HG03025 (cell line): ENCODE results near the gene SMIM24.
"Not testable (repeated sequence)": the region's sequence is repeated elsewhere in the genome, so short reads cannot be mapped to it uniquely, and the experiment has no call there.

Source experiments
- ATAC-seq: cut with Tn5 transposase; IDR thresholded peaks from one replicate; pipeline ENCODE4 v1.9.1; 2021; ENCODE audit warnings: mild to moderate bottlenecking, moderate library complexity; ENCODE audit not compliant: unreplicated experiment, low FRiP score

SMIM24 gene

DNA sequence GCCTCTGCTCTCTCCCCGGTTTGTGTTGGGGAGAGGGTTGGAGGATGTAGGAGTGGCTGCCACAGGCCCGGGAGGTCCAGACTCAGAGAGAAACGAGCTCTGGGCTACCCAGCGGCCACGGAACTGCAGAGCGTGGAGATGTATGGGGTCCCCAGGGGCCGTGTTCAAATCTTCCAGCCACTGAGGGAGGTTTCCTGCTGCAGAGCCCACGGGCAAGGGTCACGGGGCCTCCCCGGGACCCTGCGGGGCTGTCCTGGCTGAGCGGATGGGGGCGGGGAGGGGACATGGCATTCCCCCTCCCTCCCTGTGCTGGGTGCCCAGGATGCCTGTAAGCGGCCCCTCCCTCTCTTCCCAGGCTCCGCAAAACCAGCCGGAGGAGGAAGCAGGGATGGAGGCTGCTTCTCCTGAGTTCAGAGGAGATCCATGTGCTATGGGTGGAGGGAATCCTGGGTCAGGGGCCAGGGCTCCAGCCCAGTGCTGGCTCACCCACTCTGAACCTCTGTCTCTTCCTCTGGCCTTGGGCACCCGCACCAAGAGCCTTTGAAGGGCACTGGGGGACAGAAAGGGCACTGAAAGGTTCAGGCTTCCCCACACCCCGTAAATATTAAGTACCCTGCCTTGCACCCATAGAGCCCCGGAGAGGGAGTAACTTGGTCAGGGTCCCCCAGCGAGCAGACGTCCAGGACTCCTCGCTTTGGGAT is 22.6 kb downstream of the SMIM24 start:
- no peak for ATAC-seq

DNA sequence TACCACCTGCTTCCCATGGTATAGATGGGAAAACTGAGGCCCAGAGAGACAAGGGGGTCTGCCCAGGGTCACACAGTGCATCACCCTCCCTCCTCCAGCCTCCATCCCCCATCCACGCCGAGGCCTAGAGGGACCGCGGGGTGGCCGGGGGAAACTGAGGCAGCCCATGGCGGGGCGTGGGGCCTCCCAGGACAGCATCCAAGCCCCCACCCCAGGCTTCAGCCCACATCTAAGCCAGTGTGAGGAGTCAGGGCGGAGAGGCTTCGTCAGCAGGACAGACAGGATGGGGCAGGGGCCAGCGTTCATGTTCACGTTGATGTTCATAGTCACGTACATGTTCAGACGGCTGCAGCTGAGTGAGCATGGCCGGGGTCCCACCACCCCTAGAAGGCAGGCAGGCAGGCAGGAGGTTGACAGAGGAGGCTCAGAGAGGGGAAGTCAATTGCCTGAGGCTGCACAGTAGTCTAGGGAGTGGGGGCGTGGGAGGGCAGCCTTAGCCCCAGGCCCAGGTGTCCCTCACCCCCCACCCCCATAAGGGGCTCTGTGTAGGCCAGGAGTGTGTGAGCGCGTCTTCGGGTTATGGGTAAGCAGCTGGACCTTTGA is 23.3 kb downstream of the SMIM24 start:
- ATAC-seq, result no peak

DNA sequence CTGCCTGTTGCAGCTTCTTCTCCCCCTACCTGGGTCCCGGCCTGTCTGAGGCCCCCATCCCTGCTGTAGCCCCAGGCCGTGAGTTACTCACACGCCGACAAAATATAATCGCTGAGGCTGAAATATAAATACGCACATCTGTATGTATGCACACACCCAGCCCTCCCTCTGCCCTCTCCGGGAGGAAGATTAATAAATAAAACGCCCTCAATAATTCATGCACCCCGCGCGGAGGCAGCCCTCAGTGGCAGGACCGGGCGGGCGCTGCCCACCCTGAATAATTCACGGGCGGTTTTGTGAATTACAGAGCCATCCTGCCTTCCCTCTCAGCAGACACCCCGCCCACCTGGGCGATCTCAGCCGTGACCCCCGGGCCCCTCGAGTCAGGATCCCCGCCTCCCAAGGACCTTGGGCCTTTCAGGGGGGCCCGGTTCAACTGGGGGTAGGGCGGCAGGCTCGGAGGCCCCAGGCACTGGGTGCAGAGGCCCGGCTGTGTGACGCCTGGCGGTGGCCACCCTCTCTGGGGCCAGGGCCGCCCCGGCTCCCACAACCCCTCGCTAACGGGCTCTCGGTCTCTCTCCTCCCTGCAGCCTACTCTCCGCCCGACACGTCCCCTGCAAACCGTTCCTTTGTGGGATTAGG is 24.2 kb downstream of the SMIM24 start:
- ATAC-seq, result no peak

DNA sequence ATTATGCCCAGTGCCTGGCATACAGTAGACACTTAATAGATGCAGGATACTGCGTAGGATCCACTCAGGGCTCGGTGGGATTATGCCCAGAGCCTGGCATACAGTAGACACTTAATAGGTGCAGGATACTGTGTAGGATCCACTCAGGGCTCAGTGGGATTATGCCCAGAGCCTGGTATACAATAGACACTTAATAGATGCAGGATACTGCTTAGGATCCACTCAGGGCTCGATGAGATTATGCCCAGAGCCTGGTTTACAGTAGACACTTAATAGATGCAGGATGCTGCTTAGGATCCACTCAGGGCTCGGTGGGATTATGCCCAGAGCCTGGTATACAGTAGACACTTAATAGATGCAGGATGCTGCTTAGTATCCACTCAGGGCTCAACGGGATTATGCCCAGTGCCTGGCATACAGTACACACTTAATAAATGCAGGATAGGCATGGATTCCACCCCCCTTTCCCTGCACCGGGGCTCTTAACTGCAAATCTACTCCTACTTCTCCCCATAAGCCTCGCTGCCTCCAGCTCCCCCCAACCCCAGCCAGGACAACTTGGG is 24.9 kb downstream of the SMIM24 start:
- no peak for ATAC-seq

DNA sequence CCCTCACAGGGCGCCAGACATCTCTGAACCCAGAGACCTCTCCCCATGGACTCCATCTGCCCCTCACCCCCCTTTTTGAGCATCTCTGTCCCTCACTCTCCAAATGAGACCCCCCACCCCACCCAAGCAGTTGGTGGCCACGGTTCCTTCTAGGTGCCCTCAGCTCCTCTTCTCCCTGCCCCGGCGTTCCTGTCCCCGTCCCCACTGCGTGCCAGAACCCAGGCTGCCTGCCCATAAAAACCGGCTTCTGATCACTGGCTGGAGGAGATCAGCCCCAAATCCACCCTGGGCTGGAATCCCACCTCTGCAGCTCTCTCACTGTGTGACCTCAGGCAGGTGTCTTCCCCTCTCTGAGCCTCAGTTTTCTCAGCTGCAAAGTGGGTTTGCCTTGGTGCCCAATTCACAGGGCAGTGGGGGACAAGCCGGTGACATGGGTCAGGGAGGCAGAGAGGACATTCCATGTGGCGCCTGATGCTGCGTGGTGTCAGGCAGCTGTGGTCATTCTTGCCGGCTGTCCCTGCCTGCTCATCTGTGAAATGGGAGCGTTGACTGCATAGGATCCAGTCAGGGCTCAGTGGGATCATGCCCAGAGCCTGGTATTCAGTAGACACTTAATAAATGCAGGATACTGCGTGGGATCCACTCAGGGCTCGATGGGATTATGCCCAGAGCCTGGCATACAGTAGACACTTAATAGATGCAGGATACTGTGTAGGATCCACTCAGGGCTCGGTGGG is 25.5 kb downstream of the SMIM24 start:
- no peak for ATAC-seq

DNA sequence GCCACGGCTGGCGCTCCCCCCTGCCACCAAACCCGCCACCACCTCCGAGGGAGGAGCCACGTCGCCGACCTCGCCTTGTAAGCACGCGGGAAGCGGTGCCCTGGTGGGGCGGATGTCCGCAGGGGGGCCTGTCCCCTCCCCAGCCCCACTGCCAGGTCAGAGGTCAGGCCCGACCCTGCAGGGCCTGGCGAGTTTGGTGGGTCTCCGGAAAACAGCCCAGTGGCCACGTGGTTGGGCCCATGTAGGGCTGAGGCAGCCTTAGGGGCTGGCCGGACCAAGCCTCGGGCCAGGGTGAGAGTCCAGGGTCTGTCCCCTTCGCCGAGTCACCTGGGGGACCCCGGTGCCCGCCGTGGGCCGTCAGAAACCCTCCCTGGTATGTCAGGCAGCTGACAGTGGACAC is 26.5 kb downstream of the SMIM24 start:
- no peak for ATAC-seq

DNA sequence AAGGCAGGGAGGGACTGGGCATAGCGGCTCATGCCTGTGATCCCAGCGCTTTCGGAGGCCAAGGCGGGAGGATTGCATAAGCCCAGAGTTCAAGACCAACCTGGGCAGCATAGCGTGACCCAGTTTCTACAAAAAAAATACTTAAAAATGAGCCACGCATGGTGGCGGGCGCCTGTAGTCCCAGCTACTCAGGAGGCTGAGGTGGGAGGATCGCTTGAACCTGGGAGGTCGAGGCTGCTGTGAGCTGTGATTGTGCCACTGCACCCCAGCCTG is 27.4 kb downstream of the SMIM24 start:
- not testable (repeated sequence) for ATAC-seq

DNA sequence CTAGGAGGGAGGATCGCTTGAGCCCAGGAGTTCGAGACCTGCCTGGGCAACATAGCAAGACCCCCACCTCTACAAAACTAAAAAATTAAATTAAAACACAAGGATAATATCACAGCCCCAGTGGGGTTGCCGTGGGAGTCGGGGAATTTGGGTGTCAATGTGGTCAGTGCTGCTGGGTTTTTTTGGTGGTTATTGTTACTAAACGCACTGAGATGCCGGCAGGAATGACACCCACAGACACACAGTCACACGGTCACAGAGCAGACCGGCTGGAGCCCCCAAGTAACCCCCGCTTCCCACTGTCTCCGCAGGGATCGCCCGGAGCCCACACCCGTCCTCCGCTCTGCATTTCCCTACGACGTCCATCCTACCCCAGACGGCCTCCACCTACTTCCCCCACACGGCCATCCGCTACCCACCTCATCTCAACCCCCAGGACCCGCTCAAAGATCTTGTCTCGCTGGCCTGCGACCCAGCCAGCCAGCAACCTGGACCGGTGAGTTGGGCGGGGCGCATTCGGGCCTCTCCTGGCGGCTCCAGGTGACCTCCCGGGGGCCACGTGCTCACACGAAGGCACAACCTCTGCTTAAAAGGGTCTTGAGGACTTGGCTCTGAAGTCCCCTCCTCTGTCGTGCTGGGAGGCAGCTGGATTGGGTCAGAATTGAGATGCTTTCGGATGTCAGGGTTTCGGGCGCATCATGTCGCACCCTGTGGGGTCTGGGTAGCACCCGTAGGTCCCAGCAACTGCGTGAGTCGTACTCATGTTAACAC is 28.0 kb downstream of the SMIM24 start:
- no peak for ATAC-seq

DNA sequence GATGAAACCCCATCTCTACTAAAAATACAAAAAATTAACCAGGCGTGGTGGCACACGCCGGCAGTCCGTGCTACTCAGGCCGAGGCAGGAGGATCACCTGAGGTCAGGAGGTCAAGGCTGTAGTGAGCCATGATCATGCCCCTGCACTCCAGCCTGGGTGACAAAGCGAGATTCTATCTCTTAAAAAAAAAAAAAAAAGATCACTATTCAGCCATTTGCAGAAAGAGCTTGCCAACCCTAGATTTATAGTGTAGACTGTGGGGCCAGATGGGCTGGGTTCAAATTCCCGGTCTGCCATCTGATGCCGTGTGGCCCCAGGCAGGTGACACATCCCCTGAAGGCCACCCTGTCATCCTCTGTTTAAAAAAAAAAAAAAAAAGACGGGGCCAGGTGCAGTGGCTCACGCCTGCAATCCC is 28.9 kb downstream of the SMIM24 start:
- ATAC-seq, result no peak

DNA sequence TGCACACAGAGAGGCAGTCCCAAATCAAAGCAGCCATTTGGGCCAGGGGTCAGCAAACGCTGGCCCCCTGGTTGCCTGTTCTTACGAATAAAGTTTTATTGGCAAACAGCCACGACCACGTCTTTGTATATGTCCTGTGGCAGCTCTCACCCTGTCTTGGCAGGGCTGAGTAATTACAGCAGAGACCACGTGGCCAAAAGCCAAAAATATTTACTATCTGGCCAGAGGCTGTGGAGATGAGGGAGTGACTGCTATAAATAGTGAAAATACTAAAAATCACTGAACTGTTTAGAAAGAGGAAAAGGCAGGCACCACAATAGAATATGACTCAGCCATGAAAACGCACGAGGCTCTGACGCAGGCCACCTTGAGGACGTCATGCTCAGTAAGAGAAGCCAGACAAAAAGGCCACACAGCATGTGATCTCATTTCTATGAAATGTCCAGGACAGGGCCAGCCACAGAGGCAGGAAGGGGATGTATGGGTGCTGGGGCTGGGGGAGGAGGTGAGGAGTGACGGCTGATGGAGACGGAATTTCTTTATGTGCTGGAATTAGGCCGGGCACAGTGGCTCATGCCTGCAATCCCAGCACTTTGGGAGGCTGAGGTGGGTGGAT is 29.4 kb downstream of the SMIM24 start:
- no peak for ATAC-seq

DNA sequence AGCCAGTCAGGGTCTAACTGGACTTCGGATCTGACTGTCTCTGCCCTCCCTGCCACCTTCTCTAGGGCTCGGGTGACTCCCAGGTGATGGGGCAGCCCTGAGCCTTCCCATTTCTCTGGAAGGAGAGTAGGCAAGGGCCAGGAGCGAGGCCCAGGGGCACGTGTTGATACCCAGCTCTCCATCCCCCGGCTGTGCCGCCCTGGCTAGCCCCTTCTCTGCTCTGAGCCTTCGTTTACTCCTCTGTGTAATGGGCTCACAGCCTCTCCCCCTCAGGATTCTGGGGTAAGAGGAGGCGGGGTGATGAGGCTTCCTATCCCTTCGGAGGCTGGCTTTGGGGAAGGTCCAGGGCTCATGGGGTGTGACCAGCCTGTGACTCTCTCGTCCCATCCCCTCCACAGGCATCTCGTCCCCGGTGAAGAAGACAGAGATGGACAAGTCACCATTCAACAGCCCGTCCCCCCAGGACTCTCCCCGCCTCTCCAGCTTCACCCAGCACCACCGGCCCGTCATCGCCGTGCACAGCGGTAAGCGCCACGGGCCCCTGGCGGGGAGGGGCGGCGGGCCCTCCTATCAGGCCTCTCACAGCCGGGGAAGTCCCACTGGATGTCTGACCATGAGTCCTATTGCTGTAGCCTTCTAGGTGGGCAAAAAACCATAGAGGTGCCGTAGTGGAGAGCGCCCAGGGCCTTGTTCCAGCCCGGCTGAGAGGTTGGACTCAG is 31.6 kb downstream of the SMIM24 start:
- ATAC-seq, result no peak

DNA sequence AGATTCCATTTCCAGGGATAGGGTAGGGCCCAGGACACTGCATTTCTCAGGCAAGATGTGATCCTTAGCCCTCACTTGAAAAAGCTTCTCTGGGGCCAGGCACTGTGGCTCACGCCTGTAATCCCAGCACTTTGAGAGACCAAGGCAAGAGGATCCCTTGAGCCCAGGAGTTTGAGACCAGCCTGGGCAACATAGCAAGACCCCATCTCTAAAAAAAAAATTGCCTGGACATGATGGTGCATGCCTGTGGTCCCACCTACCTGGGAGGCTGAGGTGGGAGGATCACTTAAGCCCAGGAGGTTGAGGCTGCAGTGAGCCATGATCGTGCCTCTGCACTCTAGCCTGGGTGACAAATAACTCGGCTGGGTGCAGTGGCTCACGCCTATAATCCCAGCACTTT is 33.7 kb downstream of the SMIM24 start:
- ATAC-seq, result not testable (repeated sequence)

DNA sequence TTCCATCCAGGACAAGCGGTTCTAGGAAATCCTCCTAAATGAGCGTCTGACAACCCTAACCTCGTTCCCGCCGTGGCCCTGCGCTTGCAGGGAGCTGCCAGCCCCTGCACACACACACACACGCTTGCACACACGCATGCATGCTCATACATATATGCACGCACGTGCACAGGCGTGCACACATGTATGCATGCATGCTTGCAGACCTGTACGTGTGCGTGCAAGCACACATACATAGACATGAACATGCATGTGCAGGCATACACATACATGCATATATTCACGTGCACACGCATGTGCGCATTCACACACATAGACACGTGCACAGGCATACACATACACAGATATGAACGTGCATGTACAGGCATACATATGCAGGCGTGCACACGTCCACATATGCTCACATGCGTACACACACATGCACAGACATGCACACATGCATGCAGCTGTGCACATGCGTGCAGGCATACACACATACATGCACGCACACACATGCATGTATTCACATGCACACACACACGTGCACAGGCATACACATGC is 35.6 kb downstream of the SMIM24 start:
- no peak for ATAC-seq

DNA sequence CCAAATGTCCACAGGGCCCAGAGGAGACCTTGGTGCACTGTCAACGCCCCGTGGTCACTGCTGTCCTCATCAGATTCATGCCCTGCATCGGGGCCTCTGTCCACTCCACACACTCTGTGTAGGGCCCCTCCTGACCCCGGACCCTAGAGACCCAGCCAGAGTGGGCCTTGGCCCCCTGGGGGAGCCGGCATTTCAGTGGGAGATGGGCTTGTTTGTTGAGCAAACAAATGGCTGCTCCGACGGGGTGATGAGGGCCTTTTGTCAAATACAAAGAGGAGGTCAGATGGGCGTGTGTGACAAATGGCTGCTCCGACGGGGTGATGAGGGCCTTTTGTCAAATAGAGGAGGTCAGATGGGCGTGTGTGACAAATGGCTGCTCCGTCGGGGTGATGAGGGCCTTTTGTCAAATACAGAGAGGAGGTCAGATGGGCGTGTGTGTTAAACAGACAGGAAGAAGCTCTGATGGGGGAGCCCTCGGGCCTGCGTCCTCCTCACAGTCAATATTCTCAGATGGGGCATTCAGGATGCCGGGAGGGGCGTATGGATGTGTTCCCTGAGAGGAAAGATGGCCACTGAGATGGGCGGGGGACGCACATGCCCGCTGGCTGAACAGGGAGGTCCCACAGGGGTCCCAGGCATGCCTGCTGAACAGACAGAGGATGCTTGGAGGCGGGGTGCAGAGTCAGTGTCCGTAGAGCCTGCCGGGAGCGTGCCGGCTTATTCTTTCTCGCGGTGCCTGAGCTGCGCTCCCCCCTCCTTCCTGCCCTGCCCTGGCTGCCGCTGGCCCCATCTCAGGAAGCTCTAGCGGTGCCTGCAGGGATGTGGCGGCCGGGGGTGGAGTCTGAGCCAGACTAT is 36.3 kb downstream of the SMIM24 start:
- ATAC-seq, result no peak

DNA sequence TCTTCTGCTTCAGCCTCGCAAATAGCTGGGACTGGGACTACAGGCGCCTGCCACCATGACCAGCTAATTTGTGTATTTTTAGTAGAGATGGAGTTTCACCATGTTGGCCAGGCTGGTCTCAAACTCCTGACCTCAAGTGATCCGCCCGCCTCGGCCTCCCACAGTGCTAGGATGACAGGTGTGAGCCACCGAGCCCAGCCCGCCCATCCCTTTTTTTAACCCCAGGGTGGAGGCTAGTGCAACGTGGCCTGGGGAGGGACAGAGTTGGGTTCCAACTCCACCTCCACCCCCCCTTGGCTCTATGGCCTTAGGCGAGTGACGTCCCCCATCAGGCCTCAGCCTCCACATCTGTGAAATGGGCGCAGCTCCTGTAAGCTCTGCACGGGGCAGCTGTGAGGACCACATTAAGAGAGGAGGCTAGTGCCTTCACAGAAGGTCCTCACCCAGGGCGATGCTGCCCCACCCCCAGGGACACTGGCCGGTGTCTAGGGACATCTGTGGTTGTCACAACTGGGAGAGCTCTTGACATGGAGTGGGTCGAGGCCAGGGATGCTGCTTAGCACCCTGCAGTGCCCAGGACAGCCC is 37.7 kb downstream of the SMIM24 start:
- no peak for ATAC-seq

DNA sequence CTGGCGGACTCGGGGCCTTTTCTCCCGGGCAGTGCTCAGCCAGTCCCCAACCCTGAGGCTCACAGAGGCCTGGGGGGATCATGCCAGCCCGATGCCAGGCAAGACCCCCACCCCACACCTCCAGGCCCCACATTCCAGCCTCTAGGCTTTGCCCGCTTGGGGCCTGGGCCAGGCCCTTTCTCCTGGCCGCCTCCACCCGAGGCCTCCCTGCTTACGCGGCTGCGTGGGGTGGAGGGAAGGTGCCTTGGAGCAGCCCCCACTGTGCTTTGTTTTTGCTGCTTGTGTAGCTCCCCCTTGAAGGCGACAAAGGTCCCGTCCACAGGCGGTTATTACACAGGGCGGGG is 38.4 kb downstream of the SMIM24 start:
- no peak for ATAC-seq

DNA sequence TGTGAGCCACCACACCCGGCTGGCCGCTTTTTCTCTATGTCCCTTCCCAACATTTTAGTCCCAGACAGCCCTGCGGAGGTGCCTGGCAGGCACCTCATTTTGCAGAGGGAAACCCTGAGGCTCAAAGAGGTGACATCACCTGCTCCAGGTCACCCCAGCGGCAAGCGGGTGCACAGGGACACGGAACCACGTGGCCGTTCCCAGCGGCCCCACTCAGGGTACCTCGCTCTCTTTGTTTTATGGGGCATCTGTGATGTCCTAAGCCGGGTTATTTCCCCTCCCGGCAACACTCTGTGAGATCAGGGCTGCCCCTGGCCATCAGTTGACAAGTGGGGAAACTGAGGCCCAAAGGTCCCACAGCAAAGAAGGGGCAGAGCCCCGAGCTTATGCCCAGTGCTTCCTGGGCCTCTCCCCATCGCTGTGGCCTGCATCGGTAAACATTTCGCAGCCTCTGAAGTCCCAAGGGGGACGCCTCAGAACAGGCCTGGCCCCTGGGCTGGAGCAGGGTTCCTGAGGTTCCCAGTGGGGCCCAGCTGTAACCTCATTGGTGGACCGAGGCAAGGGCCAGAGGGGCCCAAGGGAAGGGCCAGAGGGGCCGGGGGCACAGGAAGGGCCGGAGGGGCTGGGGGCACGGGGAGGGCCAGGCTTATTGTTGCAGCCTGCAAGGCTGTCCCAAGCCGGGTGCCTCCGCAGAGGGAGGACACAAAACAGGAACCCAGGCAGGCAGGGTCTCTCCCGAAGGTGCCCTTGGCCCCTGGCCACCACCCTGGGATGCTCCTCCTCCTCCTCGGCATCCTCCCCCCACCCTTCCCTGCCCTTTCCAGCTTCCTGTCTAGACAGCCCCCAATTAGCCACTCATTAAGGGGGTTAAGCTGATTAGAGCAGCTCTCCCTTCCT is 39.0 kb downstream of the SMIM24 start:
- no peak for ATAC-seq
